Cardiac muscle cell (in vitro differentiated cells and primary cell): ENCODE data around the gene ZNF140. TPM values are rescaled to one million over a fixed set of nuclear protein-coding genes. Genes with fewer than 3 reads are reported as not detected.

Source experiments
- DNase-seq, 2 donors: peaks; one replicate each; pipeline versions ENCODE4 v3.0.0 to v3.0.0-alpha.2; 2010 to 2017; ENCODE audit warnings: low read depth in 1 of 2, low spot score in 1 of 2
- H3K27ac ChIP-seq: fragments of 200-600 bp; sonication (generic); 2 replicates; pipeline ENCODE4 v1.5.1; 2016
- H3K27me3 ChIP-seq: fragments of 200-600 bp; sonication (generic); 2 replicates; pipeline ENCODE4 v1.6.0; 2016; ENCODE audit warnings: control low read depth
- H3K36me3 ChIP-seq: fragments of 200-600 bp; sonication (generic); 2 replicates; pipeline ENCODE4 v1.5.1; 2016; ENCODE audit warnings: control low read depth
- H3K4me1 ChIP-seq: fragments of 200-600 bp; sonication (generic); 2 replicates; pipeline ENCODE4 v1.8.1; 2017; ENCODE audit warnings: low read depth, mild to moderate bottlenecking, mixed run types
- H3K4me3 ChIP-seq: fragments of 200-600 bp; sonication (generic); 2 replicates; pipeline ENCODE4 v1.5.1; 2016; ENCODE audit warnings: mild to moderate bottlenecking
- H3K9me3 ChIP-seq: fragments of 200-600 bp; sonication (generic); 2 replicates; pipeline ENCODE4 v1.5.1; 2017; ENCODE audit warnings: low read depth, mild to moderate bottlenecking, control low read depth
- polyA plus RNA-seq: library from polyadenylated mRNA; unstranded; fragments of >200 nt; fragmentation: Nextera tagmentation; extraction: Ambion mirVana; gene quantifications from 2 replicates; pipeline ENCODE4 v1.2.1, GENCODE V29; 2016
- total RNA-seq: library from RNA; depleted of rRNA; stranded (reverse); fragments of >200 nt; gene quantifications from 2 replicates; pipeline ENCODE4 v1.2.3, GENCODE V29; 2016
- TF ChIP-seq, protein P1 (sequence below): IDR thresholded peaks from 2 replicates; pipeline ENCODE4 v1.5.1; 2012; ENCODE audit warnings: low read depth, mild to moderate bottlenecking, low read length

The ZNF140 gene
- total RNA-seq (10.1 and 14.7 TPM in 2 replicates), polyA plus RNA-seq (15.7 and 18.1 TPM in 2 replicates)

GRCh38 chr12:133080368-133081158, at the start of gene ZNF140:
ZNF140 (plus strand) TSS chr12:133080923; CDS start chr12:133081321, 398 bp downstream.
- no peaks in the 10 kb centered on the region for H3K4me1 ChIP-seq
- H3K9me3 ChIP-seq = no peaks in the 10 kb centered on the region
- TF ChIP-seq, protein P1, sequence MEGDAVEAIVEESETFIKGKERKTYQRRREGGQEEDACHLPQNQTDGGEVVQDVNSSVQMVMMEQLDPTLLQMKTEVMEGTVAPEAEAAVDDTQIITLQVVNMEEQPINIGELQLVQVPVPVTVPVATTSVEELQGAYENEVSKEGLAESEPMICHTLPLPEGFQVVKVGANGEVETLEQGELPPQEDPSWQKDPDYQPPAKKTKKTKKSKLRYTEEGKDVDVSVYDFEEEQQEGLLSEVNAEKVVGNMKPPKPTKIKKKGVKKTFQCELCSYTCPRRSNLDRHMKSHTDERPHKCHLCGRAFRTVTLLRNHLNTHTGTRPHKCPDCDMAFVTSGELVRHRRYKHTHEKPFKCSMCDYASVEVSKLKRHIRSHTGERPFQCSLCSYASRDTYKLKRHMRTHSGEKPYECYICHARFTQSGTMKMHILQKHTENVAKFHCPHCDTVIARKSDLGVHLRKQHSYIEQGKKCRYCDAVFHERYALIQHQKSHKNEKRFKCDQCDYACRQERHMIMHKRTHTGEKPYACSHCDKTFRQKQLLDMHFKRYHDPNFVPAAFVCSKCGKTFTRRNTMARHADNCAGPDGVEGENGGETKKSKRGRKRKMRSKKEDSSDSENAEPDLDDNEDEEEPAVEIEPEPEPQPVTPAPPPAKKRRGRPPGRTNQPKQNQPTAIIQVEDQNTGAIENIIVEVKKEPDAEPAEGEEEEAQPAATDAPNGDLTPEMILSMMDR = peak; percentile 18
- peak; percentile 99 for DNase-seq
- H3K36me3 ChIP-seq = peaks cover 28% of the 10 kb centered on the region
- H3K27me3 ChIP-seq = no peaks in the 10 kb centered on the region
- H3K27ac ChIP-seq = peak within 1 kb of the TSS; percentile 99
- H3K4me3 ChIP-seq = peak within 1 kb of the TSS; percentile 72

DNA sequence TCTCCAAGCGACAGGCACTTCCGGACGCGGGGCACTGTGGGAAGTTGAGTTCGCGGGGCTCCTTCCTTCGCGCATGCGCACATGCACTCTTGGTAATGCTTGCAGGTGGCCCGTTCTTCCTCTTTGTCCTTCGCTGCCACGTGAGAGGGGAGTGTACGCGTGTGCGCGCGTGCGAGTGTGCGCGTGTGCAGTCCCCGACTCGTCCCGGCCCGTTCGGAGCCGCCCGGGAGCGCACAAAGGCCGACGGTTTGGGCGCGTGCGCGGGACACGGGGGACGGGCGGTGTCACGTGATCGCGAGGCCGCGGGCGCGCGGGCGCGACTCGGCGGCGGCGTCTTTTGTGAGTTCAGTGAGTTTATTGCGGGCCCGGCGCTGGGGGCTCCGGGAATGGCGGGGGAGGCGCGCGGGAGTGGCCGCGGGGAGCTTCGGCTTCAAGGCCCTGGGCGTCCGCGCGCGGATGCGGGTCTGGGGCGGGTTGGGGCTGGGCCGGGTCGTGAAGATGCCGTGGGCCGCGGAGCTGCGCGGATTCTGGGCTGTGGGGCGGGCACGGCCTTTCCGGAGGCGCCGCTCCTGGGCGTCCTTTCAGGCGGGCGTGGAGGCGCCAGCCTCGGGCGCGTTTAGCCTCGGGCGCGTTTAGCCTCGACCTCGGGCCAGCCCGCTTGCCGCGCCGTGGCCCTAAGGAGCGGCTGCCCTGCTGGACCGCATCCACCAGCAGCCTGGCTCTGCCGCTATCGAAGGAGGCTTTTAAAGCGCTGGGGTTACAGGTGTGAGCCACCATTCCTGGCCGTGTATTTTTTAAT, 43.3 kb upstream of the ZNF140 start, which contains the start of gene ZNF84:
ZNF84 (plus strand) TSS at position 303 of the 799 bp plus-strand sequence. CDS start 3,959 bp downstream, outside the sequence.
- H3K27me3 ChIP-seq = no peaks in the 10 kb centered on the region
- H3K4me1 ChIP-seq = peaks cover 5% of the 10 kb centered on the region
- DNase-seq = peak; percentile 98 to 99
- peaks cover 3% of the 10 kb centered on the region for H3K9me3 ChIP-seq
- peak within 1 kb of the TSS; percentile 93 for H3K27ac ChIP-seq
- peak within 1 kb of the TSS; percentile 54 for H3K4me3 ChIP-seq
- peaks cover 9% of the 10 kb centered on the region for H3K36me3 ChIP-seq
- TF ChIP-seq, protein P1 = no peak

GRCh38 chr12:133038118-133038709, 42.5 kb upstream of the ZNF140 start:
- TF ChIP-seq, protein P1 = no peak
- peaks cover 5% of the 10 kb centered on the region for H3K4me1 ChIP-seq
- H3K27ac ChIP-seq = peak overlapping the region; percentile 93
- no peaks in the 10 kb centered on the region for H3K27me3 ChIP-seq
- H3K9me3 ChIP-seq = peaks cover 4% of the 10 kb centered on the region
- peak overlapping the region; percentile 54 for H3K4me3 ChIP-seq
- no peak for DNase-seq
- H3K36me3 ChIP-seq = peaks cover 10% of the 10 kb centered on the region

GRCh38 chr12:133046698-133047097, 34.0 kb upstream of the ZNF140 start:
- no peak overlapping the region for H3K4me3 ChIP-seq

GRCh38 chr12:133057446-133057845, 23.3 kb upstream of the ZNF140 start:
- H3K4me1 ChIP-seq = no peaks in the 10 kb centered on the region
- H3K27me3 ChIP-seq = no peaks in the 10 kb centered on the region
- H3K4me3 ChIP-seq = no peak overlapping the region
- H3K36me3 ChIP-seq = peaks cover 47% of the 10 kb centered on the region
- no peak overlapping the region for H3K27ac ChIP-seq
- peaks cover 48% of the 10 kb centered on the region for H3K9me3 ChIP-seq
- no peak for DNase-seq
- TF ChIP-seq, protein P1 = no peak

More at GRCh38 chr12:133046698-133047097, 34.0 kb upstream of the ZNF140 start:
- H3K27me3 ChIP-seq = no peaks in the 10 kb centered on the region
- H3K4me1 ChIP-seq = no peaks in the 10 kb centered on the region
- peaks cover 11% of the 10 kb centered on the region for H3K9me3 ChIP-seq
- no peak overlapping the region for H3K27ac ChIP-seq
- TF ChIP-seq, protein P1 = no peak
- no peak for DNase-seq
- peaks cover 54% of the 10 kb centered on the region for H3K36me3 ChIP-seq
